HG03575 (cell line): ENCODE data around the gene TRAPPC10.
"Not testable (repeated sequence)": the region's sequence is repeated elsewhere in the genome, so short reads cannot be mapped to it uniquely, and the experiment has no call there.

Experiments
- ATAC-seq: cut with Tn5 transposase; IDR thresholded peaks from one replicate; pipeline ENCODE4 v1.9.1; 2021; ENCODE audit not compliant: unreplicated experiment, insufficient number of reproducible peaks, low FRiP score; ENCODE audit errors: extremely low read depth

TRAPPC10 gene

GRCh38 chr21:44107026-44107501 is 95.0 kb downstream of the TRAPPC10 start, which contains the start of gene PWP2:
TSS of gene PWP2 (plus strand) at chr21:44107399. CDS start at chr21:44107417, 18 bp downstream.
- ATAC-seq = not testable (repeated sequence)

- ATAC-seq = not testable (repeated sequence)
These were observed 95.5 kb downstream of the TRAPPC10 start for GRCh38 chr21:44107589-44107988.

DNA sequence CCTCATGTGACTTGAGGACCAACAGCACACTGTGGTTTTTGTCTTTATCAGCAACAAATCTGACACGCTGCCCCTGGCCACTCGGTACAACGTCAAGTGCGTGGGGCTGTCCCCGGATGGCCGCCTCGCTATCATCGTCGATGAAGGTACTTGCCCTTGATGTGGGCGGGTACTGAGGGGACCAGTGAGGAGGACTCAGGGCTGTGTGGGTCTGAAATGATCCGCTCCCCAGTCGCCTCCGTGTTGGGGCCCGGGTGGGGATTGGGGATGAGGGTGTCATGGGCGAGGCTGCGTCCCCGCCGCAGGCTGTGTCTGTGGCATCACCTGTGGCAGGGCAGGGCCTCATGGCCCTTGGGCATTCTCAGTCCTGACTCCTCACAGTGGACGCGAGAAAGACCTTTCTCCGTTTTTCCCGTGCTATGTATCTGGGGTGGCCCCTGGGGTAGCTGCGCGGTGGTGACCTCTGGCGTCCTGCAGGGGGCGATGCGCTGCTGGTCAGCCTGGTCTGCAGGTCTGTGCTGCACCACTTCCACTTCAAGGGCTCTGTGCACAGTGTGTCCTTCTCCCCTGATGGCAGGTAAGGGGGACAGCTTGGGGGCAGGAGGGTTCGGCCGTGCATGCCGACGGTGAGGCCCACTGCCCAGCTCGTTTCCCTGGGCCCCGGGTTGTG is 101.7 kb downstream of the TRAPPC10 start:
- ATAC-seq = not testable (repeated sequence)

- ATAC-seq = not testable (repeated sequence)
These were observed 110.0 kb downstream of the TRAPPC10 start for GRCh38 chr21:44122131-44122530.

GRCh38 chr21:44127827-44128226 is 115.7 kb downstream of the TRAPPC10 start:
- not testable (repeated sequence) for ATAC-seq

DNA sequence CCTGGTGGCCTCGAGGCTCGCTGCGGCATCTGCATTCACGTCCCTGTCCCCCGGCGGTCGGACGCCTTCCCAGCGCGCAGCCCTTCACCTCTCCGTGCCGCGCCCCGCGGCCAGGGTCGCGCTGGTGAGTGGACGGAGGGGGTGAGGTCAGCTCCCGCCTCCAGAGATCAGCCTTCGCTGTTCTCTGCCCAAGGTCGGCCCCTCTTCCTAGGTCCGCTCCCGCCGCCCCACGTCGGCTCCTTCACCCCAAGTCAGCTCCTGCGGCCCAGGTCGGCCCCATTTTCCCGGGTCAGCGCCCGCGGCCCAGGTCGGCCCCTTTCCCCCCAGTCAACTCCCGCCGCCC is 121.6 kb downstream of the TRAPPC10 start:
- not testable (repeated sequence) for ATAC-seq

DNA sequence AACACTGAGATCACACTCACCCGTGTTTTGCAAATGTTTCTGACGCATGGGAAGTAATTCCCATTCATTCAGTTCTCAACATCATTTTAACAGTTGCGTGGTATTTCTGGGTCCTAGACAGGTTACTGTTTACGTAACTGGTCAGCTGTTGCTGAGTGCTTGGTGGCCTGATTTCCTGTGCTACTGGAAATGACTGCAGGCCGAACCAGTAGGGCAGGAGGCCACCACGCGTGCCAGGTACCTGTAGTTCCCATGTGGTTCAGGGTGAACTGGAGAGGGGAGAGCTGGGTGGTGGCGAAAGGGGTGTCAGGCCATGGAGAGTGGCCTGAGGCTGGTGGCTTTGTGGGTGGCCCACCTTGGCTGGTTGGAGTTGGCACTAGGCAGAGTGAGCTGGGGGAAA is 122.6 kb downstream of the TRAPPC10 start:
- ATAC-seq = not testable (repeated sequence)

GRCh38 chr21:44138039-44138438 is 125.9 kb downstream of the TRAPPC10 start:
- not testable (repeated sequence) for ATAC-seq

DNA sequence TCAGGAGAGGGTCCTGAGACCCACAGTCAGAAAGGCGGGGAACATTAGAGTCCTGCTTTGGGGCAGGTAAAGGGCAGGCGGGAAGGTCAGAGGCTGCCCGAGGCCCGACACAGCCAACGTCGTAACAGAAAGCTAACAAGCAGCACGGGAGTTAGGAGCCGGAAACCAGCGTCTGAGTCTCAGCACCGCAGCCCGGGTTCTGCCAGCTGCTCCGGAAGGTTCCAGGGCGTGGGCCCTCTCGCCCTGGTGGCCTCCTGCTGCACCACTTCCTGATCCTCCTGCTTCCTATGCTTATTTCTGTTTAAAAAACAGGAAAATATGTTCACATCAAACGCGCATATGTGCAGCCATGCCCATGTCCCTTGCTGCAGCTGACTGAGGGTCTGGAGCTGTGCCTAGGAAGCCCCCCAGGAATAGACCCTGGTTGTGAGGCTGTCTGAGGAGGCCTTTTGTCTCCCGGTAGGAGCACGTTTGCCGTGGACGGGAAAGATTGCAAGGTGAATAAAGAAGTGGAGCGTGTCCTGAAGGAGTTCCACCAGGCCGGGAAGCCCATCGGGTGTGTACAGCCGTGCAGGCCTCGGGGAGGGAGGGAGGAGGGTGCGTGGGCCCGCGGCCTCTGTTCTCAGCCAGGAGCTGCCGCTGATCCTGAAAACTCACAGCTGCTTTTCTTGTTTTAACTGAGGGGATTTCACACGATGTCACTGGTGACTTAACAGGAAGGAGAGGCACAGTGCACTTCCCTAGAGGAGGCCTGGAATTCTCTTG is 127.9 kb downstream of the TRAPPC10 start:
- ATAC-seq = not testable (repeated sequence)

DNA sequence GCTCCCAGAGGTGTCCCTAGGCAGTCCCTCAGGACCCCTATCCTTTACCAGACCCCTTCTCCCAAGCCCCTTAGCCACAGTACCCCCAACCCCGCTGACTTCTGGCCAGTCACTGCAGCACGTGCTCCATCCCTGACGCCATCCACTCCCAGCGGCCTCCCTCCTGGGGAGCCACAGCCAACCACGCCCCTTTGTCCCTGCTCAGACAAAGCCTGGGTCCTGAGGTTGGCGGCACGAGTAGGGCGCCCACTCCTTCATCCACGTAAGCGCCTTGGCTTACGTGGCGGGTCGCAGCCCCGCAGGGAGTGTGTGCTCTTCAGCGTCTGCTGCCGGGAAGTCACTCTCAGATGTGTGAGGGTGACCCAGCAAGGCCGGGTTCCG is 128.4 kb downstream of the TRAPPC10 start:
- ATAC-seq = not testable (repeated sequence)

DNA sequence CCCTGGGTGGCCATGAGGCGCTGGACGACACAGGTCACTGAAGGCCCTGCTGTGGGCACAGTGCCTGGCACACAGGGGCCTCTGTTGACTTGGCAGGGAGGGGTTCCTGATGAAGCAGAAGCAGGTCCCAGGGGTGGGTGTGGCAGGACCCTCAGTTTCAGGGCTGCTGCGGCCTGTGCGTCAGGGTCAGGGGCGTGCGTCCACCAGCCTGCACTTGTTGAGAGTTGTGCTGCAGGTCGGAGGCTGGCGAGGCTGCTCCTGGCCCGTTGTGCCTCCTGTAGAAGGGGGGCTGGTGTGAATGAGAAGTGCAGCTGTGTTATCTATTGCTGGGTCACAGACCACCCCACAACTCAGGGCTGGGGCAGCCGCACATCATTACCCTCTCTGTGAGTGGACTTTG is 130.4 kb downstream of the TRAPPC10 start:
- not testable (repeated sequence) for ATAC-seq

DNA sequence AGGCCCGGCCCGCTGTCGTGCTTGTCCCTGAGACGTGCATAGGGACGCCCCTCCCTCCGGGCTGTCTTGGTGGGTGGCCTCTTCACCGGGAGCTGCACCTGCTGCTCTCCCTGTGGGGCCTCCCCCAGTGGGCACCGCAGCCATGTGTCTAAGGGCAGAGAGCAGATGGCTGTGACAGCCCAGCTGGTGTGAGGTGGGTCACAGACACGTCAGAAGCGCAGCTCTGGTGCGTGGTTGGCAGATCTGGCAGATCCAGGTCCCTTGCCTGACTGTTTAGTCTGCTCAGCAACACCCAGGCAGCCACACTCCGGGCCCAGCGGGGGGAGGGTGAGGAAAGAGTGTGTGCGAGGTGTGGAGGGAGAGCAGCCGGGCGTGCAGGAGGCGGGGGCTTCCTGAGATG is 131.3 kb downstream of the TRAPPC10 start:
- not testable (repeated sequence) for ATAC-seq

- not testable (repeated sequence) for ATAC-seq
These were observed 131.9 kb downstream of the TRAPPC10 start for GRCh38 chr21:44143996-44144395.

DNA sequence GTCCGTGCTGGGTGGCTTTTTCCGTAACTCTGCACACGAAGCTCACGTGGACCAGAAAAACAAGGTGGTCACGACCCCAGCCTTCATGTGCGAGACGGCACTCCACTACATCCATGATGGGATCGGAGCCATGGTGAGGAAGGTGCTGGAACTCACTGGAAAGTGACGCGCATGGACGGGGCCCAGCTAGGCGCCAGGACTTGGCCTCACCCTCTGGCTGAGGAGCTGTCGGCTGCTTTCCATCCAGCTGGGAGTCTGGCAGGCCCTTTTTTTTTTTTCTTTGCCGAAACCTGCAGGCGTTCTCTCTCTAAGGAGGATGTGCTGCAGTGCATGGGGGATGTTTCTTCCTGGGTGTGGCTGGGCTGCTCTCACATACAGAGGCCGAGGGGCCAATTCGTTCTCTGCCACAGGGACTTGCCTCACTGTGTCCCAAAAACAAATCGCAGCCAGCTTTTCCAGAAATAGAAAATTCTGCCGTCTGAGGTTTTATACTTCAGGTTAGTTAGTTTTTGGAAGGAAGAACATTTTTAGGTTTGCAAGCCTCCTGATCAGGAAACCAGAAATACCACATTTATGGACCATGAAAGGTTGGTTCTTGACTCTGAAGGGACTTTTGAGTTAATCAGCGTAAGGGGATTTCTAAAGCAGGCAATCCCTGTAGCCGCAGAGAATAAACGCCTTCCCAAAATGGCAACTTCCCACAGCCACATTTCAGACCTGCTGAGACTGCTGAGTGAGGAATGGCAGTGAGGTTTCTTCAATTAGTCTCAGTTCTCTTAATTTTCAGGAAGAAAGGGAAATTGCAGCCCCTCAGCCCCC is 132.9 kb downstream of the TRAPPC10 start:
- not testable (repeated sequence) for ATAC-seq

GRCh38 chr21:44145616-44146015 is 133.5 kb downstream of the TRAPPC10 start:
- not testable (repeated sequence) for ATAC-seq

GRCh38 chr21:44147108-44147507 is 135.0 kb downstream of the TRAPPC10 start:
- not testable (repeated sequence) for ATAC-seq

GRCh38 chr21:44150255-44150654 is 138.1 kb downstream of the TRAPPC10 start:
- not testable (repeated sequence) for ATAC-seq

DNA sequence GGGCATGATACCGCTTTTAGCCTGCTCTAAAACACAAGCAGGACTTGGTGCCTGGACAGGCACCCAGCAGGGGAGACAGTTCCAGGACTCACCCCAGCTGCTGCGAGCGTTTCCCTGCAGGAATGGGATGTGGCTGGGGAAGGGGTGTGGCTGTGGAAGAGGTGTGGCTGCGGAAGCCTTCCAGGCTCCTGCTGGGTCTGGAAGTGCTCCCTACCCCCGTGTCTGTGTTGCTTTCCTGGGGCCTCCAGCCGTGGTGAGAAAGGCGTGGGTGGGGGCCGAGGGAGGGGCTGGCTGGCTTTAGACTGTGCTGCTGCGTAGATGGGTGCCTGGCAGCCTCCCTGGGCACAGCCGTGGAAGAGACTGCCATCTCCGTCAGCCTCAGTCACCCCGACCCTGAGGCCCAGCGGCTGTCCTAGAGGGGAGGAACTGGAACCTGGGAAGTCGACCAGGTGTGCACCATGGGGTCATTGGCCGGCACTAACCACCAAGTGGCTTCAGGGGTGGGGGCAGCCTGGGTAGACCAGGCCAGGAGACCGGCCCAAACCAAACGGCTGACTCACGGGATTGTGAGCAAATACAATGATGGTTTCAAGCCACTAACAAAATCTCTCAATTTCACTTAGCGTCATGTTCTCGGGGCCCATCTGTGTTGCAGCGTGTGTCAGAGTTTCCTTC is 141.2 kb downstream of the TRAPPC10 start:
- ATAC-seq = not testable (repeated sequence)

DNA sequence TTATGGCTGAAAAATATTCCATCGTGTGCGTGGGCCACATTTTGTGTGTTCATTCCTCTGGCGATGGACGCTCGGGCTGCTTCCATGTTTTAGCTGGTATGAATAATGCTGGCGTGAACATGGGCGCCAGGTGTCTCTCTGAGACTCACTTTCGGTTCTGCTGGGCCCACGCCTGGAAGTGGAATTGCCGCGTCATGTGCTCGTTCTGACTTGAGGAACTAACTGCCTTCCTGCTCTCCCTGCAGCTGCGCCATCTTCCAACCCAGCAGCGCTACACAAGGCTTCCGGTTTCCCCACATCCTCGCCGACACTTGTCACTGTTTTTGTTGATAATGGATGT is 141.8 kb downstream of the TRAPPC10 start:
- ATAC-seq = not testable (repeated sequence)
